ENCODE results near the gene FAM193A. TPM values are rescaled to one million over a fixed set of nuclear protein-coding genes. Genes with fewer than 3 reads are reported as not detected.
"Not testable (repeated sequence)": the region's sequence is repeated elsewhere in the genome, so short reads cannot be mapped to it uniquely, and the experiment has no call there.

Gene FAM193A
- total RNA-seq, 1 experiment from 2014 or later = 11.1 TPM

DNA sequence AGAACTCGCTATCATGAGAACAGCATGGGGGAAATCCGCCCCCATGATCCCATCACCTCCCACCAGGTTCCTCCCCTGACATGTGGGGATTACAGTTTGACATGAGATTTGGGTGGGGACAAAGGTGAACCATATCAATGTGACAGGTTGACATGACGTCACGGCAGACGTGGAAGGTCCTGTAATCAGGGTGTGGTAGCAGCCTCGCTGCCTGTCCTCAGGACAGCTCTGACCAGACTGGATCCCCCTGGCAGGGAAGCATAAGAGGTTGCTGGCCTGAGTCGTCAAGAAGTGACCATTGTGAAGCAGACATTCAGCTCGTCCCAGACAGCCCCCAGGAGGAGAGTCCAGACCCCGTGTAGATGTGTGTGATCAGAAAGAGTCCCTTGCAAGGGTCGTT is 115.1 kb downstream of the FAM193A start:
- no peak for DNase-seq (ENCODE audit: low read depth)

DNA sequence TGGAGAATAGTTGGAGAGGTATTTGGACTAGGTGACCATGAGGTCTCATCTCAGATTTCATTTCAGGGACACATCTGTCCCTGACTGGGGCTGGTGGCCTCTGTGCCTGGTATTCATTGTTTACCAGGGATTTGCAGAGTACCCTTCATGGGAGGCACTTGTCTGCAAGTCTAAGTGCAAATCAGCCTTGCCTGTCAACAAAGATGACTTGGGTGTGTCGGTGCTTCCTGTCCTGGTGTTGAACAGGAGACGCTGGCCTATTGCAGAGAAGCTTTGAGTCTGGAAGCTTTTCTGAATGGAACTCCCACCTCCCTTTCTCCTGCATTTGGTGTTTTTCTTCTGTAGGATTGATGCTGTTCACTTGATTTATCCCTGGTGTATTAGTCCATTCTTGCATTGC is 115.6 kb downstream of the FAM193A start:
- DNase-seq (ENCODE audit: low read depth) = no peak

DNA sequence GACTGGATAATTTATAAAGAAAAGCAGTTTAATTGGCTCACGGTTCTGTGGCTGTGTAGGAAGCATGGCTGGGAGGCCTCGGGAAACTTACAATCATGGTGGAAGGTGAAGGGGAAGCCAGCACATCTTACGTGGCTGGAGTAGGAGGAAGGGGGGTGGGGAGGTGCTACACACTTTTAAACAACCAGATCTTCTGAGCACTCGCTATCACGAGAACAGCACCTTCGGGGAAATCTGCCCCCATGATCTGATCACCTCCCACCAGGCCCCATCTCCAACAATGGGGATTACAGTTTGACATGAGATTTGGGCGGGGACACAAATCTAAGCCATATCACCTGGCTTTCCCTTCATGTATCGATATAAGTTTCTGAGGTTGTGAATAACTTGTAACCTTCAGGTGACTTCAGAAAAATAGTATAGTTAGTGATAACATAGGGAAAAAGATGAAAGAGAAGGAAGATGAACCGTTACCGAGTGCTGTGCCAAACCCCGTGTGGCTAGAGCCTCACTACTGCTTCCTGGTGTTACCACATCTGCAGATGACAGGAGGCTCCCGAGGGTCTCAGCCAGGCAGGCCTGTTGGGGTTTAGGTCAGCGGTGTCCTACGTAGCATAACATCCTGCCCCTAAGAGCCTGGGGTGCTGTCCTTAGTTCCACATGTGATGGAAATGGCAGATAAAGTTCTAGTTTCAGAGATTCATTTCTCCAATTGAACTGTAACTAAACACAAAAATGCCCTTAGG is 116.1 kb downstream of the FAM193A start:
- no peak for DNase-seq (ENCODE audit: low read depth)

DNA sequence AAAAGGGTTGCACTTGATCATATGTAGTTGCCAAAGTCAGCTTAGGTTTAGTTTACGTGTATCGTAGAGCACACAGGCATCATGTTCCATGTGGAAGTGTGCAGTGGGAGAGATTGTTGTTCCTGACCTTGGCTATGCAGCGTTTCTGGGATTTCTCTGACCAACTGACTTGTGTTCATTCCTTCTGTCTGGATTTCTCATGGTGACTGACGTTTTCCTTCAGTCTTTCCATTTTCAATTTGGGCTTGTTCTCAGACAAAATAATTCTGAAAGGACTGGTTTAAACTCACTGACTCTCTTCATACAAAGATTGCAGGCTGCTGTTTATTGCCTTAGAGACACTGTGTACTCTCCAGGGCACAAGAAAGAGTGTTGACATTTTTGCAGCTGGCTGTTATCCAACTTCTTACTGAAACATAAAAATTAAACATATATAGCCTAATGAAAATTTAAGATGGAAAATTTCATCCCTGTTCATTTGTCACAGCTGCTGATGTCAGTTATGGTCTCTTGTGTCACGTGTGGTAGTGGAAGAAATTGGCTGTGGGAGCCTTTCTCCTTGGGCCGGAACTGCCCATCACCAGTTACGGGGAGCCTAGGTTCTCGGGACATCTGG is 124.3 kb downstream of the FAM193A start:
- no peak for DNase-seq (ENCODE audit: low read depth)

DNA sequence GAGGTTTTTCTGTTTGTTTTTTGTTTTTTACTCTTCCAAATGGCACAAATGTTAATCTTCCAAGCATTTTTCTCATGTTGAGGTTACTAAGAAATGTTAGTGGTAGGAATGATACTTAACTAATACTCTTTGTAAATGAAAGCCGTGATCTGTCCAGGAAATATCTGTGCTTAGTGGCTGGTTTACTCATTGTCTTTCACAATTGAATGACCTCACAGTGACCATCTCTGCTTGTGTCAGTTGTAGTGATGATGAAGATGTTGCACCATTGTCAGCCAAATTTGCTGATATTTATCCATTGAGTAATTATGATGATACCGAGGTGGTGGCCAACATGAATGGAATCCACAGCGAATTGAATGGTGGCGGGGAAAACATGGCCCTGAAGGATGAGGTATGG is 126.2 kb downstream of the FAM193A start:
- no peak for DNase-seq (ENCODE audit: low read depth)

DNA sequence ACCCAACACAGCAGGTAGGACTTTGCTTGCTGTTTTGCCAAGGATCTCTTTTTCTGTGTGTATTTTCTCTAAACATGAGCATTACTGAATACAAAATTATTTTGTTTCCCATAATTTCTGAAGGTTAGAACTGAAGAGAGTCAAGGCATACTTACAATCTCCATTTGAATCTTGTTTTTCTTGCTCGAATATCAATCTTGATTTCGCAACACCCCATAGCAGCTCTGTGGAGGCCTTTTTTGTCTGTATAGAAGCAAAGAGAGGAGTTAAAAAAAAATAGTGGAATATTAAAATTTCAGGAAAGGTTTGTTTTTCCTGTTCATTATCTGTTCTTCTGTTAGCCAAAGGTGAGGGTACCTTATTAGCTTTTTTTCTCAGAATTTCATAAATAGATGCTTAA is 126.8 kb downstream of the FAM193A start:
- DNase-seq (ENCODE audit: low read depth) = no peak

DNA sequence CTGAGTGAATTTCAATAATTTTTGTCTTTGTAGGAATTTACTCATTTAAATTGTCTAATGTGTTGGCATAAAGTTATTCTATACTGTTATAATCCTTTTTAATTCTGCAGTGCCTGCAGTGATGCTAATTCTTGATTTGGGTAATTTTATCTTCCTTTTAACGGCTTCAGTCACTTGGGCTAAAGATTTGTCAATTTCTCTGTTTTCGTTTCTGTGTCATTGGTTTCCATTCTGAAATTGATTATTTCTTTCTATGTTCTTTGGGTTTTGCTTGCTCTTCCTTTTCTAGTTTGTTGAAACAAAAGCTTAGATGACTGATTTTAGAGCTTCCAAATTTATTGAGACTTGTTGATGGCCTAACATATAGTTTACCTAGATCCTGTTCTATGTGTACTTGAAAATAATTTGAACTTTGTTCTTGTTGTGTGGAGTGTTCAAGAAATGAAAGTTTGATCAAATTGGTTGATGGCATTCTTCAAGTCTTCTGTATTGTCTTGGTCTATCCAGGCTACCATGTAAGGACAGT is 130.3 kb downstream of the FAM193A start:
- DNase-seq (ENCODE audit: low read depth) = no peak

DNA sequence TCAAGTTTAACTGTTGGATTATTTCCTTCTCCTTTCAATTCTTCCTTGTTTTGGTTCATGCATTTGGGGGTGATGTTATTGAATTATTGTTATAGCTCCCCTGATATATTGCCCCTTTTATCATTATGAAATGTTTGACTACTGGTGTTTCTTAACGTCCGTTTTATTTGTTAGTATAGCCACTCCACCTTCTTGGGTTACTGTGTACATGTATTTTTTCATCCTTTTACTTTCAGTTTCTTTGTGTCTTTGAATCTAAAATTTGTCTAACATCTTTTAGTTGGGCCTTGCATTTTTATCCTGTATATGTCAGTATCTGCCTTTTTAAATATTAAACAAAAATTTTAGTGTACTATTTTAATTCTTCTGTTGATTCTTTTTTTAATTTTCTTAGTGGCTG is 131.0 kb downstream of the FAM193A start:
- DNase-seq (ENCODE audit: low read depth) = no peak

DNA sequence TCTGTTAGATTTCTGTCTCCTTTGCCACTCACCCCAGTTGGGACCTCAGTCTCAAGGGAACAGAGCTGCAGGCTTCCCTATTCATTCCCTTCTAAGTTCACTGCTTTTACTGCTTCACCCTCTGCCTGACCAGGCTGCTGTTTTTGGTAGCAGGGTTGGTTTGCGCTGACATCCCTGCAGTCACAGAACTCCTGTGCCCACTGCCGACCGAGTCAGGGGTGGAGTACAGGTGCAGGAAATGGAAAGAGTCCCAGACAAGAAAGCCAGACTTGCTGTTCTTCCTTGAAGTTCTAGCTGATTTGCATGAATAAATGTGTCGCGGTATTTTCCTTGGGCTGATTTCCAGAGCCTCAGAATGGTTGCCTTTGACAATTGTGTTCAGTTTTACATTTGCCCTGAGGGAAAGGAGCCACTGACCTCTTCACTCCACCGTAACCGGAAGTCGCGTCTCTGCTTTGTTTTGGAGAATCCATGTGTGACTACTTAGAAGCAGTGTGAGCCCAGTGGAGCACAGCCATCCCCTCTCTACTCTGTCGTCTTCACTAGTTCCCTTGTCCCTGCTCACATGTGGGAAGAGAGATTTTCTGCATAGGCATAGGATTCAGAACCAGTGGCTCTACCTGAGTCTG is 134.9 kb downstream of the FAM193A start:
- no peak for DNase-seq (ENCODE audit: low read depth)

DNA sequence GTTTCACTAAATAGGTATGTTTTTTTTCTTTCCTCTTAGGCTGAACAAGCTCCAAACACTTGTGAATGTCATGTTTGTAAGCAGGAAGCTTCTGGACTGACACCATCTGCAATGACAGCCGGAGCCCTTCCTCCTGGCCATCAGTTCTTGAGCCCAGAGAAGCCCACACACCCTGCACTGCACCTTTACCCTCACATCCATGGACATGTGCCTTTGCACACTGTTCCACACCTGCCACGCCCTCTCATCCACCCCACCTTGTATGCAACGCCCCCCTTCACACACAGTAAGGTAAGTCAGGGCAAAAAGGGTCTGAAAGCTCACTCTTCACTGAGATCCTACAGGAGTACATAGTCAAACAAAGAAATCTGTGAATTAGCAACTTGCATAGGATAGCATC is 135.6 kb downstream of the FAM193A start:
- DNase-seq (ENCODE audit: low read depth) = no peak

DNA sequence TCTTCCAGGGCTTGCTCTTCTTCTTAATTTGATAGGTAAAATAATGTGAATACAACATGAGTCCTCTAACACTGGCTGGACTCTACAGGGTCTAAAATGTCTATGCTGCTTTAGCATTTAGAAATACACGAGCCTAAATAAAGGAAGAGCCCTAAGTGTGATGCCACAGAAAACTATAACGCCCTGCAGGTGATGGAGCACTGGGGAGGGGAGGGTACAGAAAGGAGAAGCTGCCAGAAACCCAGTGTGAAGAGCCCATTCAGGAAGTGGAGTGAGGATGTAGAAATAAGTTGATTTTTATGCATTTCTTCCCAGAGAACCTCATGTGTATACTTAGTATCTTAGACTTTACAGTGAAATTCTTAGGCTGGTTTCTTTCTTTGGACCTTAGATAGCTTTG is 136.3 kb downstream of the FAM193A start:
- DNase-seq (ENCODE audit: low read depth) = no peak

DNA sequence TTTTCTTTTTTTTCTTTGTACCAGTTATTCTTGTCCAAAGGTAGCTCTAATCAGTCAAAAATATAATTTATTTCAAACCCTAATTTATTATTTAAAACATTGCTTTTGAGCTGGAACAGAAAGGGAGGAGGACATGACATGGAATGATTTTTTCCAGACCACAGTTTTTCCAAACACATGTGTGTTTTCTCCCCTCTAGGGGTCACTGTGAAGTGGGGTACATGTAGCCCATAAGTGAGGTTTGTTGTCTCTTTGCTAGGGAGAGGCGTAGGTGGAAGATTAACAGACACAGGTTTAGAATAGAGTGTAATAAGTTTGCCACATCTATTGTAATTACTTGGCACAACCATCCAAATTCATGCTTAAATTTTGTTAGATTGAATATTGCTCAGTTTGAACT is 136.7 kb downstream of the FAM193A start:
- no peak for DNase-seq (ENCODE audit: low read depth)

DNA sequence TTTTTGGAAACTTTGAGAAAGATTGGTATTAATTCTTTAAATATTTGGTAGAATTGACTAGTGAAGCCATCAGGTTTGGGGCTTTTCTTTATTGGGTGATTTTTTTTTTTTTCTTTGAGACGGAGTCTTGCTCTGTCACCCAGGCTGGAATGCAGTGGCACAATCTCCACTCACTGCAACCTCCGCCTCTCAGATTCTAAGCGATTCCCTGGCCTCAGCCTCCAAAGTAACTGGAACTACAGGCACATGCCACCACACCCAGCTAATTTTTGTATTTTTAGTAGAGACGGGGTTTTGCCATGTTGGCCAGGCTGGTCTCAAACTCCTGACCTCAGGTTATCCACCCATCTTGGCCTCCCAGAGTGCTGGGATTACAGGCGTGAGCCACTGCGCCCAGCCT is 143.3 kb downstream of the FAM193A start:
- not testable (repeated sequence) for DNase-seq (ENCODE audit: low read depth)

DNA sequence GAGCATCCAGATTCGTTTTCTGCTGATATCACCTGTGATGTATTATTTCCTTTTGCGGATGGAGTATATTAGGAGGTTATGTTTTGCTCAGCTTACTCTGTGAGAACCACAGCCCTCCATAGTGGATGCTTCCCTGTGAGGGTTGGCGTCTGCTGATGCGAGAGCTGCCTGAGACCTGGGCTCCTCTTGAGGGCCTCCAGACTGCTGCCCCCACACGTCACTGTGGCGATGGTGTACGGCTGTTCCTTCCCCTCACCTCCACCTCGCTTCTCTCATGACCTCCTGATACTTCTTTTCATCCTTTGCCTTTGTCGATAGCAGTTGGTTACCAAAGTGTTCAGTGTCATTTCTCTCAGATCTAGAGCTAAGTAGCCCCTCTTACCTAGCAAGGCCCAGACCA is 148.0 kb downstream of the FAM193A start:
- no peak for DNase-seq (ENCODE audit: low read depth)

DNA sequence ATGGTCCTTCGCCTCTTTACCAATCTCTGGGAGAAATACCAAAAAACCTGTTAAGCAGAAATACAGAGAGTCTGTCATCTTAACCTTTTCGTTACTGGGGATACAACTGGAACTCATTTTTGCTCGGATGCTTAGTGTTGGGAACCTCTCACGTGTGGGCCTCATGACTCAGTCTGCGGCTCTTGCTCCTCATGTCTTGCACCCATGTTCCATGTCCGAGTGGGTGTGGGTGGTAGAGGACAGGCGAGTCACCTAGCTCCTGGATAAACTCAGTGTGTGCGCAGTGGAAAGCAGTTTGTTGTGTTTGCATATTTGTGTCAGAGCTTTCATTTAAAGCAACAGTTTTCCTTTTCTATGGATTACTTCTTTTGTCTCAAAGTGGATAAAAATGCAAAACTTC is 149.1 kb downstream of the FAM193A start:
- DNase-seq (ENCODE audit: low read depth) = no peak

DNA sequence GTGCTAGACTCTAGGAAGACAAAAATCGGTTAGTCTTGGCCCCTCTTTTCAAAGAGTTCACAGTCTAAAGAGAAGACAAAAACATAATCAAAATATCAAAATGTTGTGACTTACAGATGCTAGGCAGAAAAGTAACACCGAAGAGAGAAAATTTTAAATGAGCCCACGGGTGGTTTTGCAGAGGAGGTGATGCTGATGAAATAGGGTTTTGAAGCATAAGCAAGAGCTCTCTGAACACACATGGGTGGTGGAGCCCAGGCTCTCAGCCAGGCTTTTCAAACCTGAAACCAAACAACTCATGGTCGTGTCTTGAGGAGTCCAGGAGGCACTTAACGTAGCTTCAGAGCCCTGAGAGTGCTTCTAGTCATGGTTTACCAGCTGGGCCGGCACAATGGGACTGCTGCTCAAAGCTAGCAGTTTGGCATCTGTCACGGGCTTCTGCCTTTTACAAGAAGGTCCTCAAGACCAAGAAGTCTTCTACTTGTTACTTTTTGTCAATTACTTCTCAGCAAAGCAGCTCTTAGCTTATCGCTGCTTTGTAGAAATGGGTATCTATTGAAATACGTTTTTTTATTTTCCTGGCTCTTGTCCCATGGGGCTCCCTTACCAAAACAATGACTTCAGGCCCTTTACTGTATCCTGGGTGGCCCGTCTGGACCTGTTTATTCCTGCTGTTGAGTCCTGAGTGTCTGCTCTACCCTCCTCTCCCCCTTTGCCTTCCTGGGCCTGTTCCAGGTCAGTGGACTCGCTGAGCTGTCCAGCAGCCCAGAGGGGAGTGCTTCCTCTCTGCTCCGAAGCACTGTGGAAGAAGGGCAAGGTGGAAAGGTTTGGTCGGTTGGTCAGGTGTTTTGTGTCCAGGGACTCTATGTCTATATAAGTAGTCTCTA is 150.2 kb downstream of the FAM193A start:
- no peak for DNase-seq (ENCODE audit: low read depth)

DNA sequence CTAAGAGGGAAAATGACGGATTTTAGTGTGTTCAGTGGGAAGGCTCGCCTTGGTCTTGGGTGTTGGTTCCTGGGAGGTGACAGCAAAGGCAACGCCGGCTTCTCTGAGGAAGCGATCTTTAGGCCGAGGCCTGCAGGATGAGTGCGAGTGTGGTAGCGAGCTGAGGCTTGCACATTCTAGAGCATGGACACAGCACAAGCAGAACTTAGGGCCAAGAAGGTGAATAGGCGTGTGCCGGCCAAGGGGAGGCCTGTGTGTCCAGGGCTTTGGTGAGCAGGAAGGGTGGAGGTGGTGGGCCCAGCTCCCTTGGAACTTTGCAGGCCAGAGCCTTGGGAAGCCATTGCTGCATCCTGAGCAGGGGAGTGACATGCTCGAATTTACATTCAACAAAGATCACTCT is 151.8 kb downstream of the FAM193A start:
- no peak for DNase-seq (ENCODE audit: low read depth)

DNA sequence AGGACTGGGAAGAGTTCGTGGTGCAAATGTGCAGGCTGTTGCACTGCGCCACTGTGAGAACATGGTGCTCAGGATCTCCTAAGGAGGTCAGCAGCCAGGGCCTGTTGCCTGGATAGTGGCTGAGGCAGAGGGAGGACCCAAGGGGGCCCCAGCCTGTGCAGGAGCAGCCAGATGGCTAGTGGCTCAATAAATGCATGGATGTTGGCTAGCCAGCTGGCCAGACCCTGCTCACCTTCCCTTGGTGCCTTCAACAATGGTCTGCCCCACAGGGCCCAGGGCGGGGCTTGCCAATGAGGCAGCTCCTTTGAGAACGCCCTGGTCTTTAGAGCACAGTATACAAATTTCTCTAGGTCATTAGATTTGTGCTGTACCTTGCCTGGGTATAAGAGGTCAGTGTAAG is 152.2 kb downstream of the FAM193A start:
- DNase-seq (ENCODE audit: low read depth) = no peak

DNA sequence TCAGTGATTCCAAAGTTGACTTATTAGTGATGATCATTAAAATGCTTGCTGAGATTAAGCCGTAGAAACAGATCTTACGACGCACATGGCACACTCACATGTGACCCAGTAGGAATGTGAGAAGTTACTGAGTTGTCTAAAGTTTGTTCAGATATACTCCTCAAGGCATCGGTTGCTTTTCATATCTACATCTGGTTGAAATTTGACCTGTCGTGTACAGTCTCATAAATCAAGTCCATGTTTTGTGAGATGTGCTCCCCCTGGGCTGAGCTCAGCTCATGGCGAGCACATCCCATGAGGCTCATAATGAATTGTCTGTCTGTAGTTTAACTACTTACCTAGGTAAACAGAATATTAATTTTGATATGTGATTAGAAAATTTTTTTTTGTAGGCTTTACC is 152.7 kb downstream of the FAM193A start:
- DNase-seq (ENCODE audit: low read depth) = no peak

DNA sequence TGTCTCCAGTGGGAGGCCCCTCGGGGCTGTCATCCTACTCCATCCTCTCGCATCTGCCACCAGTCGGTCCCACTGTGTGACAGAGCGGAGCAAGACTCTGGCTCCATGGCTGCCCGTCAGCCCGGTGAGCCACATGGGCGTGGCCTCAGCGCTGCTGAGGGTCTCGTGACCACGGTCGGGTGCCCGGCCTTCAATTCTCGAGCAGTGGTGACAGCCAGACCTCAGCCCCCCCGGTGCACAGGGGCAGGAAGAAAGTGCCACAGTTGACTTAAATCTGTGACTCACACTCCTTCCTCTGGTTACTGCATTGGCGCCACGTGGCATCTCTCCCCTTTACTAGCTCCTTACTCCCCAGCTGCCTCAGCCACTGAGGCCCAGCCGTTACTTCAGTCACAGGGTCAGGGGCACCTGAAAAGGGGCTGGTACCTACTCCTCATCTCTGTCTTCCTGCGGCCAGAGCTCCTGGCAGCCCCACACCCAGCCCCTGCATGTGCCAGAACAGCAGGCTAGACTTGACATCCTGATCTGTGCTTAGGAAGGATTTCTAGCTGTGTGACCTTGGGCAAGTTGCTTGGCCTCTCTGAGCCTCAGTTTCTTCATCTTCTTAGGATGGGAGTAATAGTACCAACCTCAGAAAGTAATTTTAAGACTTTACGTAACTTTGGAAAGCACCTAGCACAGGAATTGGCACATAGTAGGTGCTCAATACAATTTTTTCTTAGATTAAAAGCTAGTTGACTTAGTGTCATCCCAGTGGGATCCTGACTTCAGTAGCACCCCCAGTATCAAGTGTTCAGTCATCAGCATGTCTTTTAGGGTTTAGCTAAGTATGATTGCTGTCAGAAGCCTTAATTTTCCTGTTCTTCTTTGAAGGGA is 153.6 kb downstream of the FAM193A start:
- peak; percentile 44 for DNase-seq (ENCODE audit: low read depth)

DNA sequence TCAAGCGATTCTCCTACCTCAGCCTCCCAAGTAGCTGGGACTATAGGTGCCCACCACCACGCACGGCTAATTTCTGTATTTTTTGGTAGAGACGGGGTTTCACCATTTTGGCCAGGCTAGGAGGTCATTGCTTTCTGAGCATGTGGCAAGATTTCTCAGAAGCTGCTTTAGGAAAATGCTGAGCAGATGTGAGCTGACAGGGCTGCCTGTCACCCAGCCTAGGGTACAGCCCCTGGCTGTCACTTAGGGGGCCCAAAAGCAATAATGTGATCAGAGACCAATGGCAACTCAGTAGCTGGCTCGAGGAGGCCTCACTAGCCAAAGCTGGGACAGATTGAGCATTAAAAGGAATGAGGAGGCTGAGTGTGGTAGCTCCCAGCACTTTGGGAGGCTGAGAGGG is 154.9 kb downstream of the FAM193A start:
- DNase-seq (ENCODE audit: low read depth) = no peak
